HG03064 (cell line): ENCODE results near the gene UBP1.
A peak's percentile ranks its signal among the peaks of the same experiment; 100 is the strongest.
"Not testable (repeated sequence)": the region's sequence is repeated elsewhere in the genome, so short reads cannot be mapped to it uniquely, and the experiment has no call there.

Source experiments
- ATAC-seq: cut with Tn5 transposase; IDR thresholded peaks from one replicate; pipeline ENCODE4 v1.9.1; 2021; ENCODE audit warnings: low read depth; ENCODE audit not compliant: unreplicated experiment

UBP1 gene

GRCh38 chr3:33440328-33441224, at the start of gene UBP1:
Gene UBP1, minus strand, starts transcription at chr3:33440405. Its CDS starts 557 bp downstream, at chr3:33439848.
- ATAC-seq = peak; percentile 87

GRCh38 chr3:33488683-33489082, 48.5 kb upstream of the UBP1 start:
- ATAC-seq = no peak

- no peak for ATAC-seq
Measured at GRCh38 chr3:33488246-33488645, 48.0 kb upstream of the UBP1 start.

- ATAC-seq = no peak
Measured at GRCh38 chr3:33482111-33482521, 41.9 kb upstream of the UBP1 start.

- no peak for ATAC-seq
Measured at GRCh38 chr3:33474896-33475295, 34.7 kb upstream of the UBP1 start.

- ATAC-seq = no peak
Measured at GRCh38 chr3:33473813-33474212, 33.6 kb upstream of the UBP1 start.

- ATAC-seq = no peak
Measured at GRCh38 chr3:33467786-33468185, 27.6 kb upstream of the UBP1 start.

GRCh38 chr3:33461097-33461496, 20.9 kb upstream of the UBP1 start:
- no peak for ATAC-seq

GRCh38 chr3:33459577-33459976, 19.4 kb upstream of the UBP1 start:
- ATAC-seq = not testable (repeated sequence)

- ATAC-seq = no peak
Measured at GRCh38 chr3:33458446-33458845, 18.2 kb upstream of the UBP1 start.

GRCh38 chr3:33456756-33457155, 16.6 kb upstream of the UBP1 start:
- no peak for ATAC-seq

GRCh38 chr3:33453331-33453761, 13.1 kb upstream of the UBP1 start:
- ATAC-seq = no peak

- ATAC-seq = not testable (repeated sequence)
Measured at GRCh38 chr3:33451994-33452393, 11.8 kb upstream of the UBP1 start.

GRCh38 chr3:33447958-33448357, 7.8 kb upstream of the UBP1 start:
- ATAC-seq = no peak

GRCh38 chr3:33447256-33447625, 7.0 kb upstream of the UBP1 start:
- ATAC-seq = not testable (repeated sequence)

GRCh38 chr3:33442190-33442589, 2.0 kb upstream of the UBP1 start:
- ATAC-seq = no peak

- ATAC-seq = peak; percentile 2
Measured at GRCh38 chr3:33441225-33441976, 1.2 kb upstream of the UBP1 start.

GRCh38 chr3:33439546-33440327, 468 bp downstream of the UBP1 start:
- ATAC-seq = peak; percentile 12

- ATAC-seq = no peak
Measured at GRCh38 chr3:33438881-33439545, 1.2 kb downstream of the UBP1 start.

GRCh38 chr3:33438284-33438668, 1.9 kb downstream of the UBP1 start:
- no peak for ATAC-seq
